GM15510 (cell line): ENCODE measurements around the gene SEMA4C.

Experiments used
- POLR2A ChIP-seq: IDR thresholded peaks from 3 replicates; pipeline ENCODE4 v1.6.1; 2011; ENCODE audit warnings: borderline replicate concordance; ENCODE audit not compliant: insufficient read length; ENCODE audit errors: extremely low read depth

SEMA4C gene, protein sequence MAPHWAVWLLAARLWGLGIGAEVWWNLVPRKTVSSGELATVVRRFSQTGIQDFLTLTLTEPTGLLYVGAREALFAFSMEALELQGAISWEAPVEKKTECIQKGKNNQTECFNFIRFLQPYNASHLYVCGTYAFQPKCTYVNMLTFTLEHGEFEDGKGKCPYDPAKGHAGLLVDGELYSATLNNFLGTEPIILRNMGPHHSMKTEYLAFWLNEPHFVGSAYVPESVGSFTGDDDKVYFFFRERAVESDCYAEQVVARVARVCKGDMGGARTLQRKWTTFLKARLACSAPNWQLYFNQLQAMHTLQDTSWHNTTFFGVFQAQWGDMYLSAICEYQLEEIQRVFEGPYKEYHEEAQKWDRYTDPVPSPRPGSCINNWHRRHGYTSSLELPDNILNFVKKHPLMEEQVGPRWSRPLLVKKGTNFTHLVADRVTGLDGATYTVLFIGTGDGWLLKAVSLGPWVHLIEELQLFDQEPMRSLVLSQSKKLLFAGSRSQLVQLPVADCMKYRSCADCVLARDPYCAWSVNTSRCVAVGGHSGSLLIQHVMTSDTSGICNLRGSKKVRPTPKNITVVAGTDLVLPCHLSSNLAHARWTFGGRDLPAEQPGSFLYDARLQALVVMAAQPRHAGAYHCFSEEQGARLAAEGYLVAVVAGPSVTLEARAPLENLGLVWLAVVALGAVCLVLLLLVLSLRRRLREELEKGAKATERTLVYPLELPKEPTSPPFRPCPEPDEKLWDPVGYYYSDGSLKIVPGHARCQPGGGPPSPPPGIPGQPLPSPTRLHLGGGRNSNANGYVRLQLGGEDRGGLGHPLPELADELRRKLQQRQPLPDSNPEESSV

DNA sequence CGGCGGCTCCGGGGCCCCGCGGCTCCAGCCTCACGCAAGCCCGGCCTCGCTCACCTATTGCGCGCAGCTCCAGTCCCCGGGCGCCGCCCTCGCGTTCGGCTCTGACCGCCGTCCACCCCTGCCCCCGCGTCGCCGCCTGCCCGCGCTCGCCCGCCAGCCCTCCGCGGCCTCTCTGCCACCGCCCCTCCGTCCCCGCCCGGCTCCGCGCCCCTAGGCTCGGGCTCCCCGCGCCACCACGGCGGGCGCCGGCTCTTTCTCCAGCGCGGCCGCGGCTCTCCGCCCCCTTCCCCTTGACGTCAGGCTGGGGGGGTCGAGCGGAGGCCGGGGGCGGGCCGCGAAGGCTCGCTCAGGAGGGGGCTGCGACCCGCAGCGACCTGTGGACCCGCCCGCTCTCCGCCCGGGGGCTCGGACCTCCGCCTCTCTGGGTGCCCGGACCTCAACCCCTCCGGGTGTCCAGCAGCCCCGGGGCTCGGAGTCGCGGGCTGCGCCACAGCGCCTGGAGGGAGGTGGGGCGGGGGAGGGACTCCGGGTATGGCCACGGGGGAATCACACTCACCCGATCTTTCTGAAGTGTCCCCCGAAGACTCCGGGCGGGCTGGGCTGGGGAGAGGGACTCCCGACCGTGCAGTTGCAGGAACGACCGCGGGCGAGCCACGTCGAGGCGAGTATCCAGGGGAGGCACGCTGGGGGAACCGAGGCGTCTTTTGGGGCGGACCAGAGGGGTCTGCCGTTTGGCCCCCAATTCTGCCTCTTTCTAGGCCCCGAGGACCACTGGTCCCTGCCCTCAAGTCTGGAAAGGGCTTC is at the start of gene SEMA4C:
Gene SEMA4C (minus strand): TSS at position 259 of the 804 bp plus-strand sequence. CDS start 2,194 bp downstream, outside the sequence.
- peak; percentile 37 for TF ChIP-seq POLR2A

GRCh38 chr2:96918754-96919550 is 49.1 kb upstream of the SEMA4C start:
- no peak for TF ChIP-seq POLR2A

- no peak for TF ChIP-seq POLR2A
Observed at GRCh38 chr2:96918092-96918753, 48.3 kb upstream of the SEMA4C start.

DNA sequence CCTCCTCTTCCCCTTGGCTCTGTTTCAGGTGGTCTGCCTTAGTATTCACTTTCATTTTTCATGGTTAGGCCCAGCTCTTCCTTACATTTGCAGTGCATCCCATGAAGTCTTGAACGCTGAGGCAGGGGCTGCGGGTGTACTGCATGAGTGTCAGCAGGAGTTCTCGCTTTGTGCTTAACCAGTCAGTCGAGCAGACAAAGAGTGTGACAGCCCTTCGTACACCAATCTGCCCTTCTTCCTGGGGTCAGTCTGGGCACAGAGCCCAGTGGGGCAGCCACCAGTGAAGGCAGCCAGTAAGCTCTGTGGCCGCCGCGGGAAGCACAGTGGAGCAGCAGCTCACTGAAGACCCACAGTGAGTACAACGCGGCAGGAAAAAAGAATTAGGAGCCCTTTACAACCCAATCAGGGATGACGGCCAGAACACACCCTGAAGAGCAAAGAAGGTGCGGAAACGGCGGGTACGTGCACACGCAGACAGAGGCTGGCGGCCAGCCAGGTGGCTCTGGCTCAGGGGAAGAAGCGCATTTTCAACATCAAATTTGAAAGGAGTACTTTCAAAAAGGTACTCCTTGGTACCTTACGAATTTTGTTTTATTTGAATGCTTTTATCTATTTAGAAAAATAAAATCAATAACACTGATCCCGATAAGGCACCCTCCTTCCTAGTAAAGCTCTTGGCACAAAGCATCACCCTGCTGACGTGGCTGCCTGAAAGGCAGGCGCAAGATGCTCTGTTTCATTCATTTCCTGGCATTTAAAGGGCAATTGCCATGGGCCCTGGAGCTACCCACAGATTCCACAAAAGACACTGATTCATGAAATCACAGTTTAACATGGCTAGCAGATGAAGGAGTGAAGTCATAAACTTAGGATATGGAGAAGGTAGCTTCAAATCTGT is 47.0 kb upstream of the SEMA4C start:
- no peak for TF ChIP-seq POLR2A

- TF ChIP-seq POLR2A: no peak
Observed at GRCh38 chr2:96916156-96916630, 46.3 kb upstream of the SEMA4C start.

DNA sequence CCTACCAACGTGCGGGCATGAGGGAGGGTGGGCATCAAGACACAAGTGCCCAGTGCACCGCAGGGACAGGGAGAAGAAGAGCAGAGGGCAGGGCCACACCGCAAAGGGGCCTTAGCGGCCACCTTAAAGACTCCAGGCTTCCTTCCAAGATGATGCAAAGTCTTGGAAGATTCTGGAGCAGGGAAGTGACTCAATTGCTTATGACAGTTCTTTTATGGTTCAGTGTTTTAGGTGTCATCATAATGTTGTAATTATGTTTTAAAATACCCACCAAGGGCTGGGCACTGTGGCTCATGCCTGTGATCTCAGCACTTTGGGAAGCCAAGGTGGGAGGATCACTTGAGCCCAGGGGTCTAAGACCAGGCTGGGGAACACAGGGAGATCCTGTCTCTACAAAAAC is 44.5 kb upstream of the SEMA4C start:
- no peak for TF ChIP-seq POLR2A

GRCh38 chr2:96913398-96914202 is 43.7 kb upstream of the SEMA4C start:
- no peak for TF ChIP-seq POLR2A

DNA sequence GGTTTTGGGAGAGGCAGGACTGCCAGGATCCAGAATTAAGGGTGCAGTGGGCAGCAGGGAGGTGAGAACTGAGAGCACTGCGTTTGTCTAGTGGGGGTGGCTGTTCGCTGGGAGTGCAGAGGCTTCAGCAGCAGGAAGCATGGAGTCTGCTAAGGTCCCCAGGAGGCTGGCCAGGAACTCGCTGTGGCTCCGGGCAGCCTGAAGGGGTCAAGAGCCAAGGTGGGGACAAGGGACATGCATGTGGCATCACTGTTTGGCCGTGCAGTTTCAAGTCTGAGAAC is 43.2 kb upstream of the SEMA4C start:
- TF ChIP-seq POLR2A: no peak

DNA sequence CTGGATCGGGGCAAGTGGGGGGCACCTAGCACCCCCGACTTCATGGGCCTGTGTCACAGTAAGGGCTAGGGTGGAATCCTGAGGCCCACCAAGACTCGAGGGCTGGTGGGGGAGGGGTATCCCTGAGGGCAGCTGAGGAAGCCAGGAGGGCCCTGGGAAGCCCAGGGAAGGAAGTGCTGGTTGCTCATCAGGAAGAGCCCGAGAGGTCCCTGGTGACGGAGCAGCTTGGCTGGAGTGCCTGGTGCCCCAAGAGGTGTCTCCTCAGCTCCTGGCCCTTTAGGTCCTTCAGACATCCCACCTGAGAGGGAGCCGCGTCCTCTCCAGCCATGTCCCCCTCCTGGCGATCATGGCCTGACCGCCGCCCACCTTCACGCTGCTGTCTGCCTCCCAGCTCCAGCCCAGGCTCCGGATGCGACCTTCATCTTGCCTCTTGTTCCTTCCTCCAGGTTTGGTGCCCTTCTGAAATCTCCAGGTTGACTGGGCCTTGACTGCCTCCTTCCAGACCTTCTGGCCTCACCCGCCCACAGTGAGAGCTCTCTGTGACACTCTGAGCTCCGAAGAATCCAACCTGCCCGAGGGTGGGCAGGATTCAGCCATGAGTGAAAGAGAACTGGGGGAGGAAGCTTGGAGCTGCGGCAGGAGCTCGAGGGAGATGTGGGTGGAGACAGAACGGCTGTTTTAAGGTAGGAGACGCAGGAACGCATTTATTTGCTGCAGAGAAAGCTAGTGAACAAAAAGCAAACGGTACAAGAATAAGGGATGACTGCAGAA is 42.7 kb upstream of the SEMA4C start:
- TF ChIP-seq POLR2A: no peak

DNA sequence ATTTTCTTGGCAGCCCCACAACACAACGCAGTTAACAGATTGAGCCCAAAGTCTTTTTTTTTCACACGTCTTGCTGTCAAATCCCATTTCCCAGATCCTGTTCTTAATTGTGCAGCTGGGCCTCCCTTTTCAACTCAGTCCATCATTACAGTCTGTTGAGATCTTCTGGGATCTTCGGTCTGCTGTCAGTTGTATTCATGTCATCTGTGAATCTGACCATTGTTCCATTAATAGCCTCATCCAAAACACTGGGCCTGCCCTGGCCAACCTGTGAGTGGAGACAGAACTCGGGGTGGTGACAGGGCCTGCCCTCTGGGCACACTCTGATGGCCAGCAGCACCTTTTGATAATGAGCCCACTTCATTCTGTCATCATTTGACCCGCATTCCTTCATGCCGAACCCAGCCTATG is 39.7 kb upstream of the SEMA4C start:
- no peak for TF ChIP-seq POLR2A

DNA sequence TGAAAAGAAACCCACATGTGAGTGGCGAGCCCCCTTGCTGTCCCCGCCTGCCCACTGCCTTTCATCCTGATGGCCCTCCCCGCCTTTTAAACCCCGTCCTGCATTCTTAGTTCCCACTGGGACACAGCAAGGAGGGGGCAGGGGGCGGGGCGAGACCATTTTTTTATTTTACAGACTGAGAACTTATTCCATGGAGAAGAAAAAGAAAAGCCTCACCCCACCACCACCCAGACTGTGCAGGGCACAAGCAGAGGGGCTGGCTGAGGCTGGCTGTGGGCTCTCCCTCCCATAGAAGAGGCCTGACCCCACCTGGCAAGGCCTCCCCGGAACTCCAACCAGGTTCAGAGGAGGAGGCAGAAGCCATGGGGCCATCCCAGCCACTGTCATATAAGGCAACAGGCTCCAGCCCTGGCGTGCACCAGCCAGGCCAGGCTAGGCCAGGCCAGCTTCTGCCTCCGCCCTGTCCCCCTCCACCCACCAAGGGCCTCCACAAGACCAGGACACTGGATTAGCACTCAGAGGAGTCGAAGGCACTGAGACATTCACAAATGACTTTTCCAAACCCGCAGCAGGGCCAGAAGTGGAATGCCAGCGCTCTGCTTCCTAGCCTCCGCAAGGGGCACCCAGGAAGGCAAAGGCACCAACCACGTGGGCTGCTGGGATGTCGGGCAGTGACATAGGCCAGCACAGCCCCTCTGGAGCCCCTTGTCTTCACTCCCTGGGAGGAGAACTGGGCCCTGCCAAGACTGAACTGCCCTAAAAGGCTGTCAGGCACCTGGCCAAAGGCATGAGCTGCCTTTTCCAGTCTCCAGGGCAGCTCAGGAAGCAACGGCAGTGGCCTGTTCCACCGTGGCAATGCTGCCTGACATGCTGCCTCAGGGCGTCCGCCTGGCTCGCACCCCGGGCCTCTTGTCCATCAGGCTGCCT is 37.5 kb upstream of the SEMA4C start:
- TF ChIP-seq POLR2A: no peak

- TF ChIP-seq POLR2A: no peak
Observed at GRCh38 chr2:96906729-96907114, 36.8 kb upstream of the SEMA4C start.
